ENCODE measurements around the gene RAD51B.

DNA sequence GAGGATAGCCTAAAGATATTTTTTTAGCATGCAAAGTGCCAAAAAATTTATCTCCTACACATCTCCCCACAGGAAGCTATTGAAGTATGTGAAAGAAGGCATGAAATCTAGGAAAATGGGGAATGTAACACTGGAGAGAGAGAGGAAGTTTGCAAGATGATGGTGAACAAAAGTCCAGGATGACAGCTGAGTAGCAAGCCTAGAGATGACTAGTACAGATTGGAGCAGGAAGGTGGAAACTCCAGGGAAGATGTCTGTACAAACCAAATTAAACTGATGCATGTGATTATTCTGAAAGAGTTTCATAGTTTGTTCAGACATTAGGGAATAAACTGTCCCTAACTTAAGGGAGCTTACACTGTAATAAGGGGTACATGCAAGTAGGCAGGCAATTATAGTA is 99.3 kb downstream of the RAD51B start:
- TF ChIP-seq CTCF (IDR thresholded peaks at IDR 0.05) (no peak), POLR2AphosphoS5 (IDR thresholded peaks at IDR 0.05; ENCODE audit: low read depth, low read length) (no peak), TCF7L2 (IDR thresholded peaks at IDR 0.05; ENCODE audit: low read depth, low read length) (no peak), REST (IDR thresholded peaks at IDR 0.05; ENCODE audit: insufficient read depth in 1 of 2, low read depth in 2 of 2, low read length in 1 of 2) (no peak)
